DMS114 treated with DMSO at 0.1 percent for 48 hours (cell line): Measurements from ENCODE around the gene PAX7.

Source experiments
- DNase-seq: peaks from one replicate; lab custom pipeline; 2025; ENCODE audit not compliant: unreplicated experiment; lab: John Stamatoyannopoulos, UW

Gene PAX7

GRCh38 chr1:18618546-18619466, 11.8 kb upstream of the PAX7 start:
- no peak for DNase-seq

GRCh38 chr1:18619467-18619835, 11.2 kb upstream of the PAX7 start:
- no peak for DNase-seq

GRCh38 chr1:18628511-18628910, 2.1 kb upstream of the PAX7 start:
- no peak for DNase-seq

- no peak for DNase-seq
Measured at GRCh38 chr1:18629659-18630510, 761 bp upstream of the PAX7 start.

GRCh38 chr1:18631496-18632217, 1.0 kb downstream of the PAX7 start:
- DNase-seq, result no peak

- peak; percentile 41 for DNase-seq
Measured at GRCh38 chr1:18632218-18632588, 1.6 kb downstream of the PAX7 start.

GRCh38 chr1:18632783-18633421, 2.3 kb downstream of the PAX7 start:
- no peak for DNase-seq

- no peak for DNase-seq
Measured at GRCh38 chr1:18633422-18634155, 2.9 kb downstream of the PAX7 start.

GRCh38 chr1:18634276-18634675, 3.6 kb downstream of the PAX7 start:
- DNase-seq, result no peak

GRCh38 chr1:18635070-18635577, 4.5 kb downstream of the PAX7 start:
- no peak for DNase-seq

GRCh38 chr1:18635891-18636595, 5.4 kb downstream of the PAX7 start:
- no peak for DNase-seq

- DNase-seq, result no peak
Measured at GRCh38 chr1:18636596-18637508, 6.2 kb downstream of the PAX7 start.

GRCh38 chr1:18637511-18637960, 6.9 kb downstream of the PAX7 start:
- DNase-seq, result no peak

- DNase-seq, result no peak
Measured at GRCh38 chr1:18637962-18638834, 7.6 kb downstream of the PAX7 start.

GRCh38 chr1:18638835-18639364, 8.3 kb downstream of the PAX7 start:
- DNase-seq, result no peak

- no peak for DNase-seq
Measured at GRCh38 chr1:18639368-18640055, 8.9 kb downstream of the PAX7 start.
